ENCODE results near the gene GLP2R. TPM values are rescaled to one million over a fixed set of nuclear protein-coding genes. Genes with fewer than 3 reads are reported as not detected.

The GLP2R gene
- polyA plus RNA-seq, 1 donor from 2014 or later: not detected

- no peaks in the 10 kb centered on the region for H3K9me3 ChIP-seq (ENCODE audit: low read length)
- no peak within 1 kb of the TSS for H3K4me2 ChIP-seq (ENCODE audit: low read length)
- no peaks in the 10 kb centered on the region for H3F3A ChIP-seq (ENCODE audit: insufficient read depth, low read length, poor library complexity, severe bottlenecking)
- no peaks in the 10 kb centered on the region for H4K20me1 ChIP-seq (ENCODE audit: insufficient read depth)
- H3K9ac ChIP-seq (ENCODE audit: low read length): no peak within 1 kb of the TSS
- H3K4me3 ChIP-seq (ENCODE audit: low read length): no peak within 1 kb of the TSS
- TF ChIP-seq REST (IDR thresholded peaks at IDR 0.05; ENCODE audit: borderline replicate concordance): no peak
- no peak for TF ChIP-seq MXI1 (conservative IDR thresholded peaks at IDR 0.05; ENCODE audit: poor library complexity, severe bottlenecking)
- TF ChIP-seq TAF1 (IDR thresholded peaks at IDR 0.05; ENCODE audit: low read depth): no peak
- TF ChIP-seq SMC3 (conservative IDR thresholded peaks at IDR 0.05; ENCODE audit: poor library complexity): no peak
- no peak for TF ChIP-seq EZH2 (IDR thresholded peaks at IDR 0.05; ENCODE audit: borderline replicate concordance, insufficient read depth, low read length, poor library complexity, severe bottlenecking)
- TF ChIP-seq, protein P1, sequence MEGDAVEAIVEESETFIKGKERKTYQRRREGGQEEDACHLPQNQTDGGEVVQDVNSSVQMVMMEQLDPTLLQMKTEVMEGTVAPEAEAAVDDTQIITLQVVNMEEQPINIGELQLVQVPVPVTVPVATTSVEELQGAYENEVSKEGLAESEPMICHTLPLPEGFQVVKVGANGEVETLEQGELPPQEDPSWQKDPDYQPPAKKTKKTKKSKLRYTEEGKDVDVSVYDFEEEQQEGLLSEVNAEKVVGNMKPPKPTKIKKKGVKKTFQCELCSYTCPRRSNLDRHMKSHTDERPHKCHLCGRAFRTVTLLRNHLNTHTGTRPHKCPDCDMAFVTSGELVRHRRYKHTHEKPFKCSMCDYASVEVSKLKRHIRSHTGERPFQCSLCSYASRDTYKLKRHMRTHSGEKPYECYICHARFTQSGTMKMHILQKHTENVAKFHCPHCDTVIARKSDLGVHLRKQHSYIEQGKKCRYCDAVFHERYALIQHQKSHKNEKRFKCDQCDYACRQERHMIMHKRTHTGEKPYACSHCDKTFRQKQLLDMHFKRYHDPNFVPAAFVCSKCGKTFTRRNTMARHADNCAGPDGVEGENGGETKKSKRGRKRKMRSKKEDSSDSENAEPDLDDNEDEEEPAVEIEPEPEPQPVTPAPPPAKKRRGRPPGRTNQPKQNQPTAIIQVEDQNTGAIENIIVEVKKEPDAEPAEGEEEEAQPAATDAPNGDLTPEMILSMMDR (IDR thresholded peaks at IDR 0.05; ENCODE audit: poor library complexity, severe bottlenecking): no peak
- TF ChIP-seq POLR2AphosphoS5 (IDR thresholded peaks at IDR 0.05): no peak
- no peak for TF ChIP-seq RAD21 (conservative IDR thresholded peaks at IDR 0.05)
- no peak for TF ChIP-seq EP300 (conservative IDR thresholded peaks at IDR 0.05; ENCODE audit: poor library complexity, severe bottlenecking)
- H3K9me2 ChIP-seq (ENCODE audit: insufficient read depth, low read length): no peaks in the 10 kb centered on the region
- H3K27me3 ChIP-seq (ENCODE audit: insufficient read depth, low read depth, low read length): no peaks in the 10 kb centered on the region
- H3K27ac ChIP-seq (ENCODE audit: low read length): no peak within 1 kb of the TSS
- no peaks in the 10 kb centered on the region for H3K79me2 ChIP-seq (replicated peaks; ENCODE audit: insufficient read depth, low read length)
- H3K36me3 ChIP-seq (ENCODE audit: insufficient read depth, low read length): no peaks in the 10 kb centered on the region
- H2AFZ ChIP-seq (ENCODE audit: low read depth, low read length): no peak within 1 kb of the TSS
Observed at GRCh38 chr17:9905078-9905415, 79.3 kb downstream of the GLP2R start, which contains the start of gene RCVRN. Gene RCVRN (minus strand): TSS chr17:9905271. CDS start chr17:9905180, 91 bp downstream.

DNA sequence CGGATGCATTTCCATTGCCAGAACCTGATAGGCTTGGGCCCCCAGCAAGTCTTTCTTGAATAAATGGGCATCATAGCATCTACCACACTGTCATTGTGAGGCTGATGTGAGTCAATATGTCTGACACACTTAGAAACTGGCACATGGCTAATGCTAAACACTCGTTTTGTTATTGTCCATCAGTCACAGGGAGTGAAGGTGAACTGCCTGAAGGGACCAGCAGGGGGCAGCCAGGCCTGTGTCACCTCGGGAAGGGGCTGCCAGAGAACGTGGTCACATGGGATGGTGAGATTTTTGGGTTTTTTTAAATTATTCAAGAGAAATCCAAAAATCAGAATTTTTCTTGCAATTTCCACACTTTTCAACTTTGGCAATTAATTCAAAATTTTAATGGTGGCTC is 80.2 kb downstream of the GLP2R start:
- no peaks in the 10 kb centered on the region for H3F3A ChIP-seq (ENCODE audit: insufficient read depth, low read length, poor library complexity, severe bottlenecking)
- no peak overlapping the region for H3K4me3 ChIP-seq (ENCODE audit: low read length)
- H3K9ac ChIP-seq (ENCODE audit: low read length): no peak overlapping the region
- no peaks in the 10 kb centered on the region for H3K9me3 ChIP-seq (ENCODE audit: low read length)
- no peak overlapping the region for H3K27ac ChIP-seq (ENCODE audit: low read length)
- H3K27me3 ChIP-seq (ENCODE audit: insufficient read depth, low read depth, low read length): no peaks in the 10 kb centered on the region
- TF ChIP-seq, protein P1 (IDR thresholded peaks at IDR 0.05; ENCODE audit: poor library complexity, severe bottlenecking): peak; percentile 23
- no peak for TF ChIP-seq TAF1 (IDR thresholded peaks at IDR 0.05; ENCODE audit: low read depth)
- H2AFZ ChIP-seq (ENCODE audit: low read depth, low read length): no peak overlapping the region
- H3K4me2 ChIP-seq (ENCODE audit: low read length): no peak overlapping the region
- no peaks in the 10 kb centered on the region for H3K79me2 ChIP-seq (replicated peaks; ENCODE audit: insufficient read depth, low read length)
- no peaks in the 10 kb centered on the region for H3K36me3 ChIP-seq (ENCODE audit: insufficient read depth, low read length)
- no peaks in the 10 kb centered on the region for H3K9me2 ChIP-seq (ENCODE audit: insufficient read depth, low read length)
- H4K20me1 ChIP-seq (ENCODE audit: insufficient read depth): no peaks in the 10 kb centered on the region
